ENCODE measurements around the gene ARNT2. TPM values are rescaled to one million over a fixed set of nuclear protein-coding genes. Genes with fewer than 3 reads are reported as not detected.

The ARNT2 gene
- total RNA-seq, 2 experiments from 2014 or later: not detected

DNA sequence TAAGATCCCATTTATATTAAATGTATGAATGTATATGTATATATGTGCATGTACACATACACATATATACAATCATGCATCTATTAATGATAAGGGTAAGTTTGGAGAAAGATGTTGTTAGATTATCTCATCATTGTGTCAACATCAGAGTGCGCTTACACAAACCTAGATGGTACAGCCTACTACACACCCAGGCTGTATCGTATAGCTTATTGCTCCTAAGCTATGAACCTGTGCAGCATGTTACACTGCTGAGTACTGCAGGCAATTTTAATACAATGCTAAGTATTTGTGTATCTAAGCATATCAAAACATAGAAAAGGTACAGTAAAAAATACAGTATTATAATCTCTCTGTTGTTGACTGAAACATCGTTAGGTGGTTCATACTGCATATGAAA lies 233.6 kb downstream of the ARNT2 start:
- Histone ChIP-seq H3K36me3 (ENCODE audit: insufficient read depth, low read length) (no peaks in the 10 kb centered on the region), H2AFZ (ENCODE audit: low read length) (no peak overlapping the region), H3K4me1 (ENCODE audit: insufficient read depth, low read length, poor library complexity, severe bottlenecking) (no peaks in the 10 kb centered on the region), H3K9me3 (ENCODE audit: low read length) (no peaks in the 10 kb centered on the region), H3K4me3 (ENCODE audit: low read depth, low read length, poor library complexity, severe bottlenecking) (no peak overlapping the region), H3K79me2 (ENCODE audit: insufficient read depth, low read depth, low read length) (no peaks in the 10 kb centered on the region), H3K9me2 (ENCODE audit: insufficient read depth, low read length) (no peaks in the 10 kb centered on the region), H3K4me2 (ENCODE audit: low read length) (no peak overlapping the region), H4K20me1 (ENCODE audit: insufficient read depth, low read length) (no peaks in the 10 kb centered on the region), H3K27ac (ENCODE audit: low read depth, low read length, poor library complexity, severe bottlenecking) (no peak overlapping the region)
- TF ChIP-seq, protein P1, sequence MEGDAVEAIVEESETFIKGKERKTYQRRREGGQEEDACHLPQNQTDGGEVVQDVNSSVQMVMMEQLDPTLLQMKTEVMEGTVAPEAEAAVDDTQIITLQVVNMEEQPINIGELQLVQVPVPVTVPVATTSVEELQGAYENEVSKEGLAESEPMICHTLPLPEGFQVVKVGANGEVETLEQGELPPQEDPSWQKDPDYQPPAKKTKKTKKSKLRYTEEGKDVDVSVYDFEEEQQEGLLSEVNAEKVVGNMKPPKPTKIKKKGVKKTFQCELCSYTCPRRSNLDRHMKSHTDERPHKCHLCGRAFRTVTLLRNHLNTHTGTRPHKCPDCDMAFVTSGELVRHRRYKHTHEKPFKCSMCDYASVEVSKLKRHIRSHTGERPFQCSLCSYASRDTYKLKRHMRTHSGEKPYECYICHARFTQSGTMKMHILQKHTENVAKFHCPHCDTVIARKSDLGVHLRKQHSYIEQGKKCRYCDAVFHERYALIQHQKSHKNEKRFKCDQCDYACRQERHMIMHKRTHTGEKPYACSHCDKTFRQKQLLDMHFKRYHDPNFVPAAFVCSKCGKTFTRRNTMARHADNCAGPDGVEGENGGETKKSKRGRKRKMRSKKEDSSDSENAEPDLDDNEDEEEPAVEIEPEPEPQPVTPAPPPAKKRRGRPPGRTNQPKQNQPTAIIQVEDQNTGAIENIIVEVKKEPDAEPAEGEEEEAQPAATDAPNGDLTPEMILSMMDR (conservative IDR thresholded peaks at IDR 0.05; ENCODE audit: low read length): no peak
- no peak for TF ChIP-seq EZH2phosphoT487 (IDR thresholded peaks at IDR 0.05; ENCODE audit: borderline replicate concordance, low read depth, low read length)
- BruUV-seq (replicated peaks): no TSS peak
- DNase-seq (ENCODE audit: low spot score): no peak
- ChIA-PET CTCF (ENCODE audit: unreplicated experiment) (no interaction called here), POLR2A (no interaction called here)
- intact Hi-C loops (cut with micrococcal nuclease; ENCODE audit: unreplicated experiment): no loop called here

DNA sequence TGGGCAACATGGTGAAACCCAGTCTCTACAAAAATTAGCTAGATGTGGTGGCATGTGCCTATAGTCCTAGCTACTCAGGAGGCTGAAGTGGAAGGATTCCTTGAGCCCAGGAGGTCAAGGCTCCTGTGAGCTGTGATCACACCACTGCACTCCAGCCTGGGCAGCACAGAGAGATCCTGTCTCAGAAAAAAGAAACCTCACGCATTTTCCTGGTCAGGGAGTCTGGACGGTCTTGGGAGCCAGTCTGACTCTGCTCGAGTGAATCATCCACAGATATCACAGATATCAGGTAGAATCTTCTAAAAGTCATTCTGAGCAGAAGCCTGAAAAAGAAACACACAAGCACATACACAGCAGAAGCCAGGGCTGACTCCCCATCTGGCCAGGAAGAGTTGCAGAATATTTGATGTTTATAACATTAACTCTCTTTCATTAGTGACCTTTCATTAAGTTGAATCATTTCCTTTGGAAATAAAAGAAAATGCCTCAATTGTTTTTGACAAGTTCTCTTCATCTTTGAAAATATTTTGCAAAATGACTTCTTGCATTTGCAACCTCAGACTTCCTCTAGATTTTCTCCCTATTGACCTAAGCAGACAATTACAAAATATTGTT lies 234.5 kb downstream of the ARNT2 start:
- Histone ChIP-seq H3K4me1 (ENCODE audit: insufficient read depth, low read length, poor library complexity, severe bottlenecking) (no peaks in the 10 kb centered on the region), H3K9me3 (ENCODE audit: low read length) (no peaks in the 10 kb centered on the region), H3K79me2 (ENCODE audit: insufficient read depth, low read depth, low read length) (no peaks in the 10 kb centered on the region), H4K20me1 (ENCODE audit: insufficient read depth, low read length) (no peaks in the 10 kb centered on the region), H3K9me2 (ENCODE audit: insufficient read depth, low read length) (no peaks in the 10 kb centered on the region), H3K27ac (ENCODE audit: low read depth, low read length, poor library complexity, severe bottlenecking) (no peak overlapping the region), H3K4me3 (ENCODE audit: low read depth, low read length, poor library complexity, severe bottlenecking) (no peak overlapping the region), H2AFZ (ENCODE audit: low read length) (no peak overlapping the region), H3K4me2 (ENCODE audit: low read length) (no peak overlapping the region), H3K36me3 (ENCODE audit: insufficient read depth, low read length) (no peaks in the 10 kb centered on the region)
- ChIA-PET POLR2A (interaction anchor here (0.7 kb wide), 1 partner anchor 31 kb away, joined by 3 read pairs; no protein-coding TSS in a partner anchor), CTCF (ENCODE audit: unreplicated experiment) (no interaction called here)
- TF ChIP-seq, protein P1 (conservative IDR thresholded peaks at IDR 0.05; ENCODE audit: low read length): no peak
- no peak for TF ChIP-seq EZH2phosphoT487 (IDR thresholded peaks at IDR 0.05; ENCODE audit: borderline replicate concordance, low read depth, low read length)
- intact Hi-C loops (cut with micrococcal nuclease; ENCODE audit: unreplicated experiment): no loop called here
- no TSS peak for BruUV-seq (replicated peaks)
- DNase-seq (ENCODE audit: low spot score): no peak

DNA sequence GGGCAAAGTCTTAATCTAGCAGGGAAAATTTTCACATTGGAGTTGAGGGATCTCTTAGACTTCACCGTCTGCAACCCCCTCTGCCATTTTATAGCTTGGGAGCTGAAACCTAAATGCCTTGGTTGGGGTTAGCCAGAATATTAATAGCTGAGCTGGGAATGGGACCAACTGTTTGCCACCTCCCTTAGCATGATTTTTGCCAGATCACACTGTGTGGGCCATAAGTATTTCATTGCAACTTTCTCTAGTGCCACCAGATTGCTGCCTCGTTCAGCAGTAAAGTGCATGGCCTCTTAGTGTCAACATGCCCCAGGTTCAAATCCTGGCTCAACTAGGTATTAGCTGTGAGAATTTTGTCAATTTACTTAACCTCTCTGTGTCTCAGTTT lies 235.0 kb downstream of the ARNT2 start:
- H3K9me3 ChIP-seq (ENCODE audit: low read length): no peaks in the 10 kb centered on the region
- CTCF ChIA-PET (ENCODE audit: unreplicated experiment): no interaction called here
- no peaks in the 10 kb centered on the region for H3K79me2 ChIP-seq (ENCODE audit: insufficient read depth, low read depth, low read length)
- H3K9me2 ChIP-seq (ENCODE audit: insufficient read depth, low read length): no peaks in the 10 kb centered on the region
- no peaks in the 10 kb centered on the region for H3K36me3 ChIP-seq (ENCODE audit: insufficient read depth, low read length)
- intact Hi-C loops (cut with micrococcal nuclease; ENCODE audit: unreplicated experiment): no loop called here
- POLR2A ChIA-PET: interaction anchor here (0.7 kb wide), 1 partner anchor 30 kb away, joined by 3 read pairs; no protein-coding TSS in a partner anchor
- no peaks in the 10 kb centered on the region for H3K4me1 ChIP-seq (ENCODE audit: insufficient read depth, low read length, poor library complexity, severe bottlenecking)
- H3K27ac ChIP-seq (ENCODE audit: low read depth, low read length, poor library complexity, severe bottlenecking): no peak overlapping the region
- no peak overlapping the region for H2AFZ ChIP-seq (ENCODE audit: low read length)
- no TSS peak for BruUV-seq (replicated peaks)
- no peak for DNase-seq (ENCODE audit: low spot score)
- H4K20me1 ChIP-seq (ENCODE audit: insufficient read depth, low read length): no peaks in the 10 kb centered on the region
- H3K4me3 ChIP-seq (ENCODE audit: low read depth, low read length, poor library complexity, severe bottlenecking): no peak overlapping the region
- no peak overlapping the region for H3K4me2 ChIP-seq (ENCODE audit: low read length)
- TF ChIP-seq EZH2phosphoT487 (IDR thresholded peaks at IDR 0.05; ENCODE audit: borderline replicate concordance, low read depth, low read length): no peak
- TF ChIP-seq, protein P1 (conservative IDR thresholded peaks at IDR 0.05; ENCODE audit: low read length): no peak

Measured in OCI-LY7 (cell line).